ENCODE measurements around the gene ITPRIP. TPM values are rescaled to one million over a fixed set of nuclear protein-coding genes. Genes with fewer than 3 reads are reported as not detected.

Gene ITPRIP
- total RNA-seq, 1 donor from 2014 or later, result 51.0 TPM

DNA sequence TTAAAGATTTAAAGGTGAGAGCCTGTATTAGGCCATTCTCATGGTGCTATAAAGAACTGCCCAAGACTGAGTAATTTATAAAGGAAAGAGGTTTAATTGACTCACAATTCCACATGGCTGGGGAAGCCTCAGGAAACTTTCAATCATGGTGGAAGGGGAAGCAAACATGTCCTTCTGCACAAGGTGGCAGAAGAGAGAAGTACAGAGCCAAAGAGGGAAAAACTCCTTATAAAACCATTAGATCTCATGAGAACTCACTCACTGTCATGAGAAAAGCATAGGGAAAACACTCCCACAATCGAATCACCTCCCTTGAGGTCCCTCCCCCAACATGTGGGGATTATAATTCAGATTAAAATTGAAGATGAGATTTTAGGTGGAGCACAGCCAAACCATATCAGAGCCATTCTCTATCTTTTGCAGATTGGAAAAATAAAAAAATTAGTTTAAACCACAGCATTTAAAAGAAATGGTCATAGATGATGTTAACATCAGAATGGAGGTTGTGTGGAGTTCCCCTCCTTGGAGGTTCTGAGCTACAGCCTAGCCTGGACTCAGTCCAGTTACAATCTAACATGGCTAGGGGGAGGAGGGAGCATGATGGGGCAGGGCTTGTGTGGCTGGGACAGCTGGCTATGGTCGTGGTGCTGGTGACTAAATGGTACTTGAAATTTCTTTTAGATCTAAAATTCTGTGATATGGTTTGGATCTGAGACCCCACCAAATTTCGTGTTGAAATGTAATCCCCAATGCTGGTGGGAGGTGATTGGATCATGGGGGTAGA, 36.2 kb downstream of the ITPRIP start:
- Histone ChIP-seq H3K27me3 (no peaks in the 10 kb centered on the region), H3K9me3 (no peaks in the 10 kb centered on the region), H3K36me3 (no peaks in the 10 kb centered on the region), H3K27ac (peak overlapping the region; percentile 95 to 96), H3K4me1 (peaks cover 6 to 29% of the 10 kb centered on the region in 2 donors), H3K4me3 (no peak overlapping the region)
- DNase-seq (ENCODE audit: low spot score in 2 of 2), result peak in 1 of 2 donors; percentile 62
- TF ChIP-seq, protein P1, sequence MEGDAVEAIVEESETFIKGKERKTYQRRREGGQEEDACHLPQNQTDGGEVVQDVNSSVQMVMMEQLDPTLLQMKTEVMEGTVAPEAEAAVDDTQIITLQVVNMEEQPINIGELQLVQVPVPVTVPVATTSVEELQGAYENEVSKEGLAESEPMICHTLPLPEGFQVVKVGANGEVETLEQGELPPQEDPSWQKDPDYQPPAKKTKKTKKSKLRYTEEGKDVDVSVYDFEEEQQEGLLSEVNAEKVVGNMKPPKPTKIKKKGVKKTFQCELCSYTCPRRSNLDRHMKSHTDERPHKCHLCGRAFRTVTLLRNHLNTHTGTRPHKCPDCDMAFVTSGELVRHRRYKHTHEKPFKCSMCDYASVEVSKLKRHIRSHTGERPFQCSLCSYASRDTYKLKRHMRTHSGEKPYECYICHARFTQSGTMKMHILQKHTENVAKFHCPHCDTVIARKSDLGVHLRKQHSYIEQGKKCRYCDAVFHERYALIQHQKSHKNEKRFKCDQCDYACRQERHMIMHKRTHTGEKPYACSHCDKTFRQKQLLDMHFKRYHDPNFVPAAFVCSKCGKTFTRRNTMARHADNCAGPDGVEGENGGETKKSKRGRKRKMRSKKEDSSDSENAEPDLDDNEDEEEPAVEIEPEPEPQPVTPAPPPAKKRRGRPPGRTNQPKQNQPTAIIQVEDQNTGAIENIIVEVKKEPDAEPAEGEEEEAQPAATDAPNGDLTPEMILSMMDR (IDR thresholded peaks at IDR 0.05), result no peak
- intact Hi-C loops (cut with DNase I), result loop anchor here (2.0 kb wide), 1 partner anchor 37 kb away; the partner anchor contains the start of gene ITPRIP

DNA sequence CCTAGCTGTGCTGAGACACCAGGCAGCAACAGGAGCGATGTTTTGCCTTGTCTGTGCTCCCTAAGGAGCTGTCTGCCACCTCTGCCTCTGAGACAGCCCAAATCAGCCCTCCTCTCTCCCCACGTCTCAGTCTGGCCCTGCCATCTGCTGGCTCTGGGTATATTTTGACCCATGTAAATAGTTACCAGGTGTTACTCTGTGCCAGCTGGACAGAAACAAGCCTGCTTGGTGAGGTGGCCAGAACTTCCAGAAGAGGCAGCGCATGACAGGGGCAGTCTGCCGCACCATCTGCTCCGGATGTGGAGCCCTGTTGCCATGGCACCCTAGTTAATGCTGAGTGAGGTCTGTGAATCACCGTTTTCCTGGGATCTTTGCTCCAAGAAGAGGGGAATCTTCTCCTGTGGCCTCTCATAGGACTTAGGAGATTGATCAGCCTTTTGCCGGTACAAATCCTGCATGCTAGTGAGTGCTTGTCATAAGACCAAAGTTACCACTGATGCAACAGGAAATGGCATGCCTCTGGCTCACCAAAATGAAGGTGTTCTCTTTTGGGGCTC, 37.5 kb downstream of the ITPRIP start:
- H3K9me3 ChIP-seq, result no peaks in the 10 kb centered on the region
- H3K36me3 ChIP-seq, result no peaks in the 10 kb centered on the region
- TF ChIP-seq, protein P1 (IDR thresholded peaks at IDR 0.05), result peak in 1 of 3 experiments; percentile 24
- H3K4me1 ChIP-seq, result peaks cover 6 to 27% of the 10 kb centered on the region in 2 donors
- intact Hi-C loops (cut with DNase I), result loop anchor here (1.0 to 2.0 kb wide), 2 partner anchors 9 to 38 kb away; partner anchors contain the start of gene ITPRIP
- peak overlapping the region; percentile 95 to 96 for H3K27ac ChIP-seq
- peak; percentile 79 to 96 for DNase-seq (ENCODE audit: low spot score in 2 of 2)
- peak overlapping the region; percentile 16 to 40 for H3K4me3 ChIP-seq
- no peaks in the 10 kb centered on the region for H3K27me3 ChIP-seq

DNA sequence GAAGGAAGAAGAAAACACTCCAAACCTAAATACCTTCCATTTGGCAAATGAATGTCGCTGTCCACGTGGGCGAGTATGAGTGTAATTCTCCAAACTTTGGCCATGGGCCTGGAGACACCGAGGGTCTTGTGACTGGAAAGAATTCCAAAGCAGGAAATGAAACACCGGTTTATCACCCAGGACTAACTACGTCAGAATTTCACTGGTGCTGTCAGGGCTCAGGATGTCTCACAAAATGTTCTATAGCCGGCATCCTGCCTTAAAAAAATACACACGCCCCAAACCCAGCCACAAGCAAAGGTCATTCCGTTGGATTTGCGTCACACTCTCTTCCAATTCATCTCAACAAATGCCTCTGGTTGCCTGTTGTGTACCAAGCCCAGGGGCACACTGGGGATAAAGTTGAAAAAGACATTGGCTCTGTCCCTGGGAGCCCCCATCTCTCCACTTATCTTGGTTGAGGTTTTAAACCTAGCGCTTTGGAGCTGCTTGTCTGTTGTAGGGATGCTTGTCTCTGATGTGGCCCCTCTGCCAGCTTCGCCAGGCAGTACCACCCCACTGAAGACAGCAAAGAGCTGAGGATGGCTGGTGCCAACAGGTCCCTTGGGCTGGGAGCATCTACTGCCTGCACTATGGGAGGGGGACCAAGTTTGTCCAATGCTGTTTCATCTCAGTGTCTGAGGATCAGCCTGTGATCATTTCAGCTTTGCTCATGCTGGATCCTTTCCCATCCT, 38.1 kb downstream of the ITPRIP start:
- TF ChIP-seq, protein P1 (IDR thresholded peaks at IDR 0.05), result no peak
- Histone ChIP-seq H3K27ac (peak overlapping the region; percentile 95 to 96), H3K4me1 (peaks cover 6 to 22% of the 10 kb centered on the region in 2 donors), H3K4me3 (peak overlapping the region; percentile 16 to 40), H3K27me3 (no peaks in the 10 kb centered on the region), H3K9me3 (no peaks in the 10 kb centered on the region), H3K36me3 (no peaks in the 10 kb centered on the region)
- intact Hi-C loops (cut with DNase I), result loop anchor here (1.0 to 2.0 kb wide), 2 partner anchors 10 to 39 kb away; partner anchors contain the start of gene ITPRIP
- DNase-seq (ENCODE audit: low spot score in 2 of 2), result peak in 1 of 2 donors; percentile 94

DNA sequence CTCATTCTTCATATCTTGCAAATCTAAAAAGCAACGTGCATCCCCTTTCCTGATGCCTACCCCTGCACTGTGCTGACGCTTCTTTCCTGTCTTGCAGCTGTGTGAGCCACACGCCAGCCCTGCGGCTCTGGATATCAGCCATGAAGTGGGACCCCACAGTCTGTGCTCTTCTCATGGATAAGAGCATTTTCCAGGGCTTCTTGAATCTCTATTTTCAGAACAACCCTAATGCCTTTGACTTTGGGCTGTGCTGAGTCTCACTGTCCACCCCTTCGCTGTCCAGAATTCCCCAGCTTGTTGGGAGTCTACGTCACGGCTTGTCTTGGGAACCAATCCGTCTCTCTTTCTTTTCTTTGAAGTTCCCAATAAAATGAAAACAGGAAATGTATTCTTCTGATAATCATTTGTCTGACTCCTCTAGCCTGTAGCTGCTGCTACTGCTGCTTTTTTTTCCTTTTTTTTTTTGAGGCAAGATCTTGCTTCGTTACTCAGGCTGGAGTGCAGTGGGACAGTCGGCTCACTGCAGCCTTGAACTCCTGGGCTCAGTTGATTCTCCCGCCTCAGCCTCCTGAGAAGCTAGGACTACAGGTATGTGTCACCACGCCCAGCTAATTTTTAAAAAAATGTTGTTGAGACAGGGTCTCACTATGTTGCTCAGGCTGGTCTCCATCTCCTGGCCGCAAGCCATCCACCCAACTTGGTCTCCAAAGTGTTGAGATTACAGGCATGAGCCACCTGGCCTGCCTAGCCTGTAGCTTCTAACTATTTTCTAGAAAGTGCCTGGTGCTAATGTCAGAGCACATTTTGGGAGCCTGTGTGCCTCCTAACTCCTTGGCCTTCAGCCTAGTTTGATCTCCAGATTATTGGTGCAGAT, 39.0 kb downstream of the ITPRIP start:
- intact Hi-C loops (cut with DNase I), result loop anchor here (10.0 kb wide), 1 partner anchor 146 kb away; no protein-coding TSS in a partner anchor
- peak in 1 of 2 donors; percentile 74 for DNase-seq (ENCODE audit: low spot score in 2 of 2)
- TF ChIP-seq, protein P1 (IDR thresholded peaks at IDR 0.05), result no peak
- Histone ChIP-seq H3K9me3 (no peaks in the 10 kb centered on the region), H3K27ac (peak overlapping the region; percentile 84 to 96), H3K4me1 (peaks cover 6 to 22% of the 10 kb centered on the region in 2 donors), H3K4me3 (no peak overlapping the region), H3K27me3 (no peaks in the 10 kb centered on the region), H3K36me3 (no peaks in the 10 kb centered on the region)
